HCT116 (cell line): ENCODE results near the gene ELK4.

Source experiments
- POLR2AphosphoS5 ChIP-seq: IDR thresholded peaks from 2 replicates; pipeline ENCODE4 v1.6.1; 2011; ENCODE audit warnings: mild to moderate bottlenecking, low read depth, low read length, moderate library complexity
- TF ChIP-seq, protein P1 (sequence below), 3 experiments: fragments of 200-600 bp in 1 of 3; sonication (generic) in 1 of 3; IDR thresholded peaks in 2 of 3; conservative IDR thresholded peaks in 1 of 3; 2 replicates each; pipeline ENCODE4 v1.5.1; 2012 to 2017; ENCODE audit warnings: low read depth in 2 of 3, low read length in 2 of 3, antibody characterized with exemption in 1 of 3, borderline replicate concordance in 1 of 3, control low read depth in 1 of 3, mild to moderate bottlenecking in 1 of 3, mixed read lengths in 1 of 3, mixed run types in 1 of 3, moderate library complexity in 1 of 3; ENCODE audit not compliant: insufficient read depth in 1 of 3

DNA sequence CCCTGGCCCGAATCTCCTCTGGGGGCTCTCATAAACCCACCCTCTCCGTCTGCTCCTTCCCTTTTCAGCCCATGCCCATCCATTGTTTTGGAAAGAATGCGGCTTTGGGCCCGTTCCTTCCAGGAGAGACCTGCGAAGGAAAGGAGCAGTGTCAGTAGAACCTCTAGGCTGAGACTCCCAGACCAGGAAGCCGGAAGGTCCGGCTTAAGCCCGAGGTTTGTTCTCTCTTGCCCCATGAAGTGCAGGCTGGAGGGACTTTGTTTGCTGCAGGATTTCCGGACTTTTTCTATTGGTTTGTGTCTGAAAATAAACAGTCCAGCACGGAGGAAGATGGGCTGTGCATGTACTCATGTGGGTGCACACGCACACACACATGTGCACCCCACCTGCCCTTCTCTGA, 49.8 kb downstream of the ELK4 start:
- no peak for TF ChIP-seq POLR2AphosphoS5
- TF ChIP-seq, protein P1, sequence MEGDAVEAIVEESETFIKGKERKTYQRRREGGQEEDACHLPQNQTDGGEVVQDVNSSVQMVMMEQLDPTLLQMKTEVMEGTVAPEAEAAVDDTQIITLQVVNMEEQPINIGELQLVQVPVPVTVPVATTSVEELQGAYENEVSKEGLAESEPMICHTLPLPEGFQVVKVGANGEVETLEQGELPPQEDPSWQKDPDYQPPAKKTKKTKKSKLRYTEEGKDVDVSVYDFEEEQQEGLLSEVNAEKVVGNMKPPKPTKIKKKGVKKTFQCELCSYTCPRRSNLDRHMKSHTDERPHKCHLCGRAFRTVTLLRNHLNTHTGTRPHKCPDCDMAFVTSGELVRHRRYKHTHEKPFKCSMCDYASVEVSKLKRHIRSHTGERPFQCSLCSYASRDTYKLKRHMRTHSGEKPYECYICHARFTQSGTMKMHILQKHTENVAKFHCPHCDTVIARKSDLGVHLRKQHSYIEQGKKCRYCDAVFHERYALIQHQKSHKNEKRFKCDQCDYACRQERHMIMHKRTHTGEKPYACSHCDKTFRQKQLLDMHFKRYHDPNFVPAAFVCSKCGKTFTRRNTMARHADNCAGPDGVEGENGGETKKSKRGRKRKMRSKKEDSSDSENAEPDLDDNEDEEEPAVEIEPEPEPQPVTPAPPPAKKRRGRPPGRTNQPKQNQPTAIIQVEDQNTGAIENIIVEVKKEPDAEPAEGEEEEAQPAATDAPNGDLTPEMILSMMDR (IDR thresholded peaks at IDR 0.05 in 2 of 3, conservative IDR thresholded peaks at IDR 0.05 in 1 of 3; ENCODE audit: borderline replicate concordance in 1 of 3, insufficient read depth in 1 of 3, low read depth in 2 of 3, low read length in 2 of 3): no peak
